ENCODE results near the gene LRRK1.

DNA sequence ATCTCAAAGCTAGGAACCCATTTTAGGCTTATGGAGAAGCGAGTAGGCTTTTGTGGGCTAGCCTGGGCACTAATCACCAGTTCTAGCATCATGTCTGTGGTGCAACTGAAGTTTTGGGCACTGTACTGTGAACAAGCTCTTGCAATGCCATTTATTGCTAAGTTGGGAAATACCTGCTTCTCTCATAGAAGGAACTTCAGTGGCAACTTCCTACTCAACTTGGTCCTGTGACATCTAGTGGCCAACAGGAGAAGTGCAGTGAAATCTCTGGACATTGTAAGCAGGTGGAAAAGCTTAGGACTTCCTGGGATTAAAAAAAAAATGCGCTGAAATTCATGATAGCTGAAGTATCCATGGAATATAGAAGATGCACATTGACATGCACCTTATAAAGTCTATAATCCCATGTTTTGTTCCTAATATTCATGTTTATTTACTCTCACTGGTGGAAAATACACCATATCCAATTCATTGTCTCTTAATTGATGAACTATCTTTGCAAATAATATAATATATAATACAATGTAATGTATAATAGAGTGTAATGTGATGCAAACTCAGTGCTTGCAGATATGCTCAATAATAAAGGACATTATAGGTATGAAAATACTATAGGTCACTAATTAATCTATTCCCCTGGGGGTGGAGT lies 46.0 kb upstream of the LRRK1 start:
- TF ChIP-seq, protein P1, sequence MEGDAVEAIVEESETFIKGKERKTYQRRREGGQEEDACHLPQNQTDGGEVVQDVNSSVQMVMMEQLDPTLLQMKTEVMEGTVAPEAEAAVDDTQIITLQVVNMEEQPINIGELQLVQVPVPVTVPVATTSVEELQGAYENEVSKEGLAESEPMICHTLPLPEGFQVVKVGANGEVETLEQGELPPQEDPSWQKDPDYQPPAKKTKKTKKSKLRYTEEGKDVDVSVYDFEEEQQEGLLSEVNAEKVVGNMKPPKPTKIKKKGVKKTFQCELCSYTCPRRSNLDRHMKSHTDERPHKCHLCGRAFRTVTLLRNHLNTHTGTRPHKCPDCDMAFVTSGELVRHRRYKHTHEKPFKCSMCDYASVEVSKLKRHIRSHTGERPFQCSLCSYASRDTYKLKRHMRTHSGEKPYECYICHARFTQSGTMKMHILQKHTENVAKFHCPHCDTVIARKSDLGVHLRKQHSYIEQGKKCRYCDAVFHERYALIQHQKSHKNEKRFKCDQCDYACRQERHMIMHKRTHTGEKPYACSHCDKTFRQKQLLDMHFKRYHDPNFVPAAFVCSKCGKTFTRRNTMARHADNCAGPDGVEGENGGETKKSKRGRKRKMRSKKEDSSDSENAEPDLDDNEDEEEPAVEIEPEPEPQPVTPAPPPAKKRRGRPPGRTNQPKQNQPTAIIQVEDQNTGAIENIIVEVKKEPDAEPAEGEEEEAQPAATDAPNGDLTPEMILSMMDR (IDR thresholded peaks at IDR 0.05; ENCODE audit: low read depth, low read length): peak; percentile 95
- TF ChIP-seq EZH2phosphoT487 (IDR thresholded peaks at IDR 0.05; ENCODE audit: low read depth): no peak

All from OCI-LY3 (cell line).